Brain microvascular endothelial cell (primary cell): Measurements from ENCODE around the gene PTPRJ.

ENCODE experiments used
- DNase-seq: peaks from one replicate; pipeline ENCODE4 v3.0.0-alpha.2; 2020
- H3K27ac ChIP-seq: fragments of 250-450 bp; sonication (Bioruptor Pico); 2 replicates; pipeline ENCODE4 v1.5.1; 2020; ENCODE audit warnings: mild to moderate bottlenecking, moderate library complexity
- H3K27me3 ChIP-seq: fragments of 250-450 bp; sonication (Bioruptor Pico); replicated peaks from 2 replicates; pipeline ENCODE4 v1.5.1; 2020; ENCODE audit warnings: mild to moderate bottlenecking
- H3K36me3 ChIP-seq: fragments of 250-450 bp; sonication (Bioruptor Pico); replicated peaks from 2 replicates; pipeline ENCODE4 v1.5.1; 2020; ENCODE audit warnings: mild to moderate bottlenecking
- H3K4me3 ChIP-seq: 2 replicates; pipeline ENCODE4 v1.5.1; 2011; ENCODE audit warnings: low read depth, mild to moderate bottlenecking, control low read depth, low read length, moderate library complexity
- in situ Hi-C: cut with HindIII; loops from 2 replicates; pipeline ENCODE4 v1.10.0; 2017; ENCODE audit warnings: low sequenced_read_pairs, low pct_ligation_motif_present
- TF ChIP-seq, protein P1 (sequence below): IDR thresholded peaks from 2 replicates; pipeline ENCODE4 v1.5.1; 2011; ENCODE audit warnings: low read depth, mild to moderate bottlenecking, moderate library complexity, low read length, control low read depth, inconsistent platforms; ENCODE audit errors: missing control alignments

PTPRJ gene

GRCh38 chr11:48017105-48017830 is 36.9 kb downstream of the PTPRJ start:
- in situ Hi-C loops, result no loop called here
- DNase-seq, result no peak
- Histone ChIP-seq H3K27ac (no peak overlapping the region), H3K27me3 (no peaks in the 10 kb centered on the region), H3K4me3 (no peak overlapping the region), H3K36me3 (no peaks in the 10 kb centered on the region)
- TF ChIP-seq, protein P1, sequence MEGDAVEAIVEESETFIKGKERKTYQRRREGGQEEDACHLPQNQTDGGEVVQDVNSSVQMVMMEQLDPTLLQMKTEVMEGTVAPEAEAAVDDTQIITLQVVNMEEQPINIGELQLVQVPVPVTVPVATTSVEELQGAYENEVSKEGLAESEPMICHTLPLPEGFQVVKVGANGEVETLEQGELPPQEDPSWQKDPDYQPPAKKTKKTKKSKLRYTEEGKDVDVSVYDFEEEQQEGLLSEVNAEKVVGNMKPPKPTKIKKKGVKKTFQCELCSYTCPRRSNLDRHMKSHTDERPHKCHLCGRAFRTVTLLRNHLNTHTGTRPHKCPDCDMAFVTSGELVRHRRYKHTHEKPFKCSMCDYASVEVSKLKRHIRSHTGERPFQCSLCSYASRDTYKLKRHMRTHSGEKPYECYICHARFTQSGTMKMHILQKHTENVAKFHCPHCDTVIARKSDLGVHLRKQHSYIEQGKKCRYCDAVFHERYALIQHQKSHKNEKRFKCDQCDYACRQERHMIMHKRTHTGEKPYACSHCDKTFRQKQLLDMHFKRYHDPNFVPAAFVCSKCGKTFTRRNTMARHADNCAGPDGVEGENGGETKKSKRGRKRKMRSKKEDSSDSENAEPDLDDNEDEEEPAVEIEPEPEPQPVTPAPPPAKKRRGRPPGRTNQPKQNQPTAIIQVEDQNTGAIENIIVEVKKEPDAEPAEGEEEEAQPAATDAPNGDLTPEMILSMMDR, result no peak

- no peaks in the 10 kb centered on the region for H3K27me3 ChIP-seq
- no peak overlapping the region for H3K4me3 ChIP-seq
- TF ChIP-seq, protein P1, result no peak
- in situ Hi-C loops, result no loop called here
- no peak for DNase-seq
- no peak overlapping the region for H3K27ac ChIP-seq
- H3K36me3 ChIP-seq, result no peaks in the 10 kb centered on the region
These were observed 37.6 kb downstream of the PTPRJ start for GRCh38 chr11:48017831-48018527.

- H3K36me3 ChIP-seq, result no peaks in the 10 kb centered on the region
- no peaks in the 10 kb centered on the region for H3K27me3 ChIP-seq
- TF ChIP-seq, protein P1, result no peak
- DNase-seq, result no peak
- no peak overlapping the region for H3K4me3 ChIP-seq
- in situ Hi-C loops, result no loop called here
- H3K27ac ChIP-seq, result no peak overlapping the region
These were observed 38.3 kb downstream of the PTPRJ start for GRCh38 chr11:48018528-48019216.

GRCh38 chr11:48019217-48019584 is 38.8 kb downstream of the PTPRJ start:
- TF ChIP-seq, protein P1, result no peak
- Histone ChIP-seq H3K36me3 (no peaks in the 10 kb centered on the region), H3K4me3 (no peak overlapping the region), H3K27me3 (no peaks in the 10 kb centered on the region), H3K27ac (no peak overlapping the region)
- no peak for DNase-seq
- in situ Hi-C loops, result no loop called here

GRCh38 chr11:48019595-48019994 is 39.2 kb downstream of the PTPRJ start:
- DNase-seq, result no peak
- TF ChIP-seq, protein P1, result no peak
- no peak overlapping the region for H3K4me3 ChIP-seq
- H3K36me3 ChIP-seq, result no peaks in the 10 kb centered on the region
- no peaks in the 10 kb centered on the region for H3K27me3 ChIP-seq
- no peak overlapping the region for H3K27ac ChIP-seq
- in situ Hi-C loops, result no loop called here
